CD4-positive, alpha-beta T cell treated with Interleukin-4 for 4 hours (primary cell): Measurements from ENCODE around the gene TMIE.
"Not testable (repeated sequence)": the region's sequence is repeated elsewhere in the genome, so short reads cannot be mapped to it uniquely, and the experiment has no call there.

Source experiments
- DNase-seq: peaks from one replicate; pipeline ENCODE4 v3.0.0-alpha.2; 2020

Gene TMIE

DNA sequence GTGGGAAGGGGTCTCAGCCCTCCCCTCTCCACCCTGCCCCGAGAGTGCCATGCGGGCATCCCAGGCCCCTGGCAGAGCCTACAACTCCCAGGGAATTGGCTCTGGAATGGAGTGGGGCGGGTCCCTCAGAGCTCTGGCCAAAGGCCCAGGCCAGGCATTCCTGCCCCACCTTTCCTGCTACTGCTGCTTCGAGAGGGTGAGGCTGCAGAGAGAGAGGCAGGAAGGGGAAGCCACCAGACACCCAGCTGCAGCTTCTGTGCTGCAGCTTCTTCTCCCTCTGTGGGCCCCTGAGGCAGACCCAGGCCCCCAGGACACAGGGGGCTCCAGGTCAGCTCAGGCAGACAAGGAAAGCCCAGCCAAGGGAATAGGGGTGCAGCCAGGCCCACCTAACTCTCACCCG lies 10.4 kb upstream of the TMIE start:
- no peak for DNase-seq

DNA sequence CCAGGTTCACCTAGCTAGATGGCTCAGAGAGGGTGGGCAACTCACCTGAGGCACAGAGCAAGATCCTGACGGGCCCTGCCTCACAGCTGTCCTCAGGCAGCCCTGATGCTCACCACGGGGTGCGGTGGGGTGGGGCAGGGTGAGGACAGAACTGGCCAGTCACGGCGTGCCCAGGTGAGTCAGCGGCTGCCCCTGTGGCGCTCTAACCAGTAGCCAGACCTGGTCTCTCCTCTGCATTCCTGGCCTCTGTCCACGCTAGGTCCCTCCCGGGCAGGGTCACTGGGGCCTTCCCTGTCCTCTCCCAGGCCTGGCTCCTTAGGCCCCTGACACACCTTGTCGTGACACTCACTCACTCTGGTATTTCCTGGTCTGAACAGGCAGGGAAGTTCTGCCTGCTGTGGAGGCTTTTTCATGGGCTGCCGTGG lies 8.6 kb upstream of the TMIE start:
- DNase-seq, result no peak

DNA sequence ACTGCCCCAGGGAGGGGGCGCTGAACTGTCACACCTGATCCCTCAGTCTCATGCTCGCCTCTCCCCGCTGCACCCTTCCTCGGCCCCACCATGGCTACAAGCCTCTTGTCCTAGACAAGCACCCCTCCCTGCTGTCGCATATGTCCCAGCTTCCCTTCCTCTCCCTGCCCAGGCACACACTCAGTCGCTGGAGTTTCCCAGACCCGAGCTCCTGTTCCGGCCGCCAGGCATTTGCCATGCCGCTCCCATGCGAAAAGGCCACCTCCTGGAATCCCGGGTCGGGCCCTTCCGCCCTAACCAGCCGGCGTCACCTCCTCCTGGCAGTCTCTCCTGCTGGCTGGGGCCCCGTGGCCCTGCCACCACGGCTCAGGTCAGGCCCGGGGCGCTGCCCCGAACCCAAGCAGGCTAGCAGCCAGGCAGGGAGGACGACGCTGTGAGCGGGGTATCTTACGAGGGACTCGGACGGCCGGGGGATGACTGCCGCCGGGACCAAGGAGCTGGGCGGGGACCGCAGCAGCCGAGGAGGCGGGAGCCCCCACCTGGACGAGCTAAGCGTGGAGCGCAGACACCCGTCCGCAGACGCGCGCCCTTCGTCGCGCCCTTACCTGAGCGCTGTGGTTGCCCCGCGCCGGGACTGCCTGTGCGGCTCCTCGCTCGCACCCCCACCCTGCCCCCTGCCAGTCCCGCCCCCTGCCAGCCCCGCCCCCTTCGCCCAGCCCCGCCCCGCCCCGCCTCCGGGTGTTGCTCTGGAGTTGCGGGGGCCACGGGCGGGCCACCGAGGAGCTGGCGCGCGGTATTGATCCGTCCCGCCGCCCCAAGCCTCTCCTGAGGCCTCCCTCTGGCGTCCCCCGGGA lies 7.9 kb upstream of the TMIE start, which contains the start of gene ALS2CL:
Gene ALS2CL, minus strand, starts transcription at position 642 of the 854 bp plus-strand sequence. CDS start 4,239 bp downstream, outside the sequence.
- peak; percentile 63 for DNase-seq

DNA sequence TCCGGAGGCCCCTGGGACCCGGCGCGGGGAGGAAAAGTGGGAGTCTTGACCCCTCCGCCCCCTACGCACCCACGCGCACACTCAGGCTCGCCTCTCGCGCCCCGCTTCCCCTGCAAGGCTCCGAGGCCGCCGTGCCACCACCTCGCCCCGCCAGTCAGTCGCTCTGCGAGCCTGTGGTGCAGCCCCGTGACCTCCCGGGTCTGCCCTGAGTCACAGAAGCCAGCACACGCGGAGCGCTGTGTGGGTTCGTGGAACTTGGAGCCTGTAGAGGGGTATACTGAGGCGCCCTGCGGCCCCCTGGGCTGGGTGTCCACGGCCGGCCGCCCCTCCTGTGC lies 7.3 kb upstream of the TMIE start:
- peak; percentile 40 for DNase-seq

DNA sequence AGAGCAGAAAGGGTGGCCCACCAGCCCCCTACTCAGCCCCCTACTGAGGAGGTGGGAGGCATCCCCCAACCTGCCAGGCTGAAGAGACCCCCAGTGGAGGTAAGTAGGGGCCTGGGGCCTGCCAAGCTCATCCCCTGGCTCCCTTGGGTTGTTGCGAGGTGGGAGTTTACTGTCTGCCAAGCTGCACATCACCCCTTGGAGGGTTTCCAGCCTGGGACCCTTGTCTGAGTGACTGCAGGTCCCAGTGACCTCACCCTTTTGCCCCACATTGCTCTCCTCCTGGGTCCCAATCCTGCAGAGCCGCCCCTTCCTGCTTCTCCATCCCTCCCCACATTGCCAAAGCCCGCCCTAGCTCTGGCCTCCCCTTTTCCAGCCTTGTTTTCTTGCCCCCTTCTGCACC lies 6.7 kb upstream of the TMIE start:
- no peak for DNase-seq

DNA sequence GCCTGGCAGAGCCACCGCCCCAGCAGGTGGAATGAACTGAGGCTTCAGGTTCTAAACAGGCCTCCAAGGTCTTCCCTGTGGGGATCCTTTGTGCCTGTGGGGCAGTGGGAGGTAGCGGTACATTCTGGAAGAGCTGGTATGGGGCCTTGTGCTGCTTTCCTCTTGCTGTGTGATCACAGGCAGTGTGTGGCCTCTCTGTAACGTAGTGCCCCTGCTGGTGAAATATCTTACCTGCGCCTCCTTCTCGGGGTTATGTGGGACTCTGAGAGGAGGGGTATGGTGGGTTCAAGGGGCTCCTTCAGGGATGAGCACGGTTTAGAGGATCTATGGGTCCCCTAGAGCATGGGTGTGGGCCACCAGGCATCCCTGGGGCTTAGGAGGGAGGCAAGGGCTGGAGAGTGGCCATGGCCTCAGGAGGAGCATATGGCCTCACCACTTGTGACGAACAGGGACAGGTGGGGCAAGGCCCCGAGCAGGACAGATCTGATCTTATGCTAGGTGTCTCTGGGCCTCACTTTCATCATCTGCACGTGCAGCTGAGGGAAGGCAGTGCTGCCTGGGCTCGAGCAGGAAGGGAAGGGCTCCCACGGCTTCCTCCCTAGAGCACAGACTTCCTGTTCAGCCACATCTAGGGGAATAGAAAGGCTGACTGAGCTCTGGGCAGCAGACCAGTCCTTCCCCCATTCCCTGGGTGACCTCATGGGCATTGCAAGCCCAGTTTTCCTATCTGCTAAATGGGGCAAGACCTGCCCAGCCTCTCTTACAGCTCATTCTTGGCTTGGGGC lies 5.8 kb upstream of the TMIE start:
- peak; percentile 40 for DNase-seq

DNA sequence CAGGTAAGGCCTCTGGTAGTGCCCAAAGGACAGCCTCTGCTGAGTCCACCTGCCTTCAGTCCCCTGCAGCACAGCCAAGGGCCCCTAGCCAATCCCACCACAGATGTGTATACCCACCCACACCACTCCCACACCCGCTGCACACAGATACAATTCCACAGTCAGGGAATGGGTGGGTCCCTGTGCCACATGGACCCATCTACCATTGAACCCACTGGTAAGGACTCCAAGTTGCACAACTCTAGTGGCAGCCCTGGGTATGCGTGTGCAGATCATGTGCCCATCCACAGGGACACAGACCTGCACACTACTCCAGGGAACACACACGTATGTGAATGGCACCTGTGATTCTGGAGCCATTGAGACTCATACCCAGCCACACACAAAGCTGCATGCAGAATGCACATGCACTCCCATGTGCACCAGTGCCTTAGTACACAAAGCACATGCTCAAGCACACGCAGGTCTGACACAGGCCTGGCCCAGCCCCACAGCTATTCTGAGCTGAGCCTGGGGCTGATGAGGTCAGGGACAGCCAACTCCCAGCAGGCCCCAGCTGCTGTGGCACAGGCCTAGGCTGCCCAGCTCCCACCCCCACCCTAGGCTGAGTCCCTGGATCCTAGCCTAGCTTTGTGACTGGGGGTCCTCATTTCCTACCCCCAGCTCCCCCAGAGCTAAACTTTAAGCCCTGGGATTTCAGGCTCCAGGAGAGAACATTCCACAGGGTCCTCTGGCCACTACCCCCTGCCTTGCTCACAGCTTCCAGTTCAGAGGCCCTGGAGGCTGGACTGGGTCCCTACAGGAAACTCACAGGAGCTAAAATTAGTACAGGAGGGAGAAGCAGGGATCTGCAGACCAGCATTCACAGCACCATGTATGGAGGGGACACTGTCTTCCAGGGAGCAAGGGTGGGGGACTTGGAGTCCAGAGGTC lies 5.0 kb upstream of the TMIE start:
- DNase-seq, result no peak

DNA sequence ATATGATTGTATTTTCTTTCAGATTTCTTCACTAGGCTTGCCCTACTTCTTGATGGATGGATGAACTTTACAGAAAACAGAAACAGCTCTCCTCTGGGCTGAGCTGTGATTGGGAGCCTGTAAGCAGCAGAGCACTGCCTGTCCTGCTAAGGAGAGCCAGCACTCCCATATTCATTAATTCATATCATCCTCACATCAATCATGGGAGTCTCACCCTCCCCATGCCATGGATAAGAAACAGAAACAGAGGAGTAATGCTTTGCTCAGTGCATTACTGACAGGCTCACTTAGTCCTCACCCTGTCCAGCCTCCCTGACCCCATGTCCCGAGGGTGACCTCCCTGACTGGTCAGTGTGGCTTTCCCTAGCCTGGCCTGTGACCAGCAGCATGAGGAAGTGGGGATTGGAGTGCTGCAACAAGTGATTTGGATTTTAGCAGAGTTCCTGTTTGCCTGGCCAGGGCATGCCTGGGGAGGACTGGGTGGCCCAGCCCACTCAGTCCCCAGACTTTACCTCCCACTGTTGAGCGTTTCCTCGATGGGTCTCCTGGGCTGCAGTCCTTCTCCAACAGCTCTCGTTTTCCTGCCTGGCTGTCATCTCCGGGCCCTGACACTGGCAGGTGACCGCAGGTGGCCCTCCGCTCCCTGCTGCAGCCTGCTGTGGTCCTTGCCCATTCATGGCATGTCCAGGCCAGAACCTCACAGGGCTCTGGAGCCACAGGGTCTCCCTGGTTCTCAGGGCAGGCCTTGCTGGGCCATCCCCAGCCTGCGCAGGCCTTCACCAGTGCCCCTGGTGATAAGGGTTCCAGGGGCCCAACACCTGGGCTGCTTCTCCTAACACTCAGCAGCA lies 1.3 kb upstream of the TMIE start:
- DNase-seq, result no peak

DNA sequence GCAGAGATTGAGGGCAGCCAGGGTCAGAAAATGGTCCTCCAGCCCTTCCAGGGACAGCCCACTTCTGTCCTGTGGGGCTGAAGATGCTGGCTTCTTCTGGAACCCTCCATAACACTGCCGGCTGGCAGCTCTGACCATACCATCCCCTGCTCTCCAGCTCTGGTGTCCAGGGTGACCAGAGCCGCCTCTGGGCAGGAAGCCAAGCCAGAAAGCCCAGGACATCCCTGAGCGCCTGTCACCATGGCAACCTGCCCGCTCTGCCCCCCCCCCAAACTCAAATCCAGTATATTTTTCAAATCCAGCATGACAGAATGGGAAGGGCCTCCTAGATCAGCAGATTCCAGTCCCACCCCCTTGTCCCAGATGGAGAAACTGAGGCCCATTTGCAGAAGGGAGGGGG lies 420 bp upstream of the TMIE start:
- no peak for DNase-seq

DNA sequence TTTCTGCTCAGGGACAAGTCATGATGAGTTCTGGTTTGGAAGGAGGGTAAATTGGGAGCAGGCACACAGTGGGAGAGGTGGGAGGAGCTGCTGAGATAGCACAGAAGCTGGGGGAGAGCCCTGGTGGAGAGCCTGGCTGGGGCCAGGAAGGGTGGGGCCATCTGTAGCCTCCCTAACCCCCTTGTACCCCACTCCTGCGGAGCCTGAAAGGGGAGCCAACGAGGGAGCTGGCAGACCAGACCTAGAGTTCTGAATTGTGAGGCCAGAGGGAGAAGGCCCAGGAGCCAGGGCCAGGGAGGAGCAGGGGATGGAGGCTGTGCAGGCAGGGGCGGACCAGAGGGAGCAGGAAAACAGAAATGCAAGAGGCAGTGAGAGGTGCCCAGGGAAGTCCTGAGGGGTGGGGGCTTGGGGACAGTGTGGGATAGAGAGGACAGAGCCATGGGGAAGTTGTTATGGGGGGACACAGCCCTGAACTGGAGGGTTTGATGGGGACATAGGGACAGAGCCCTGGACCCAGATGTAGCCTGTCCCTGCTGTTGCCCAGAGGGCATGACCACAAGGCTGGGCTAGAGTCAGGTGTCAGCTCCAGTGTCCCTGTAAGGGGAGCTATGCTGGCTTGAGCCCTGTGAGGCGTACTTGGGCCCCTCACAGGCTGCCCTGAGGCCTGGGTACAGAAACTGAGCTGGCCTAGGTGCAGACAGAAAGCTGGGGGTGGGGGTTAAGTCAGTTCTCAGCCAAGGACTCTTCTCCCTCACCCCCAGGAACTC lies 1.2 kb downstream of the TMIE start:
- no peak for DNase-seq

DNA sequence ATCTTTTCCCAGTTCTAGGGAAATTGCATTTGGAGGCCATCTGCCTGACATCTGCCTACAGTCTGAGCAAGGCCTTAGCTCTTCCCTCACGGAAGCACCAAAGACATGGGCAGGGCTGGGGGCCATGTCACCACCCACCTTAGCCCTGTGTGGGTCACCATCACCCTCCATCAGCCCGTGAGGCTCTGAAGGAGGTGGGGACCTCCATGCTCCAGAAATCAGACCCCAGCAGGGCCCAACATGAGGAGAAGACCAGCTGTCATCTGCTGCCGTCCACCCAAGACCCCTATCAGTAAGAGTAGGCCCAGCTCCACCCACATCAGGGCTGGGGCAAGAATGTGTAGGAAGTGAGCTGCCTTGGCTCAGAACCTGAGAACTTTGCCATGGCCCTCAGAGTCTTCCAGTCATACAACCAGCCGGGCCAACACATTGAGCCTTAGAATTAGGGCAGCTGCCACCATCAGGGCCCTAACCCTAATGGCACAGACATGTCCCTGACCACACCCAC lies 1.9 kb downstream of the TMIE start:
- DNase-seq, result no peak

DNA sequence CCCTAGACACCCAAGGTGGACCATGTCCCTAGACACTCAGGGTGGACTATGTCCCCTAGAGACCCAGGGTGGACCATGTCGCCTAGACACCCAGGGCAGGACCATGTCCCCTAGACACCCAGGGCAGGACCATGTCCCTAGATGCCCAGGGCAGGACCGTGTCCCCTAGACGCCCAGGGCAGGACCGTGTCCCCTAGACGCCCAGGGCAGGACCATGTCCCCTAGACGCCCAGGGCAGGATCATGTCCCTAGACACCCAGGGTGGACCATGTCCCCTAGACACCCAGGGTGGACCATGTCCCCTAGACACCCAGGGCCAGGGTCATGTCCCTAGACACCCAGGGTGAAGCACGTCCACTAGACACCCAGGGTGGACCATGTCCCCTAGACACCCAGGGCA lies 3.2 kb downstream of the TMIE start:
- DNase-seq, result not testable (repeated sequence)

DNA sequence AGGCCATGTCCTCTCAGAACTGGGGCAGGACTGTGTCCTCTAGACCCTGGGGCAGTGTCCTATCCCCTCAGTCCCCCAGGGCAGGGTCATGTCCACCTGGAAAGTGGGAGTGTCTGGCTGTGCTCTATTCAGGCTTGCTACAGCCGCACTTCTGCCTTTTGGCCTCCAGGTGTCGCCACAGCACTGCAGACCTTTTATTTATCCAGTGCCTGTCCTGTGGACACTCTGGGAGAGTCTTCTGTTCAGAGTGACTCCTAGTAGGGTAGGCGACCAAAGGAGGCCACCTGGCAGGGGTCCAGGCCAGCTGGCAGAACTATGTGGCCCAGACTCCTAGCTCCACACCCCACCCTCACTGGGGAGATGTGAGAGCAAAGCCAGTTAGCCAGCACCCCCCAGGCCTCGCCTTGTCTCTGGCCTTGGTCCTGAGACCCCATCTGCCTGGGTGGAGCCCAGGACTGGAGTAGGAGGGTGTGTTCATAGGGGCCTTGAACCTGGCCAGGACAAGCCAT lies 3.9 kb downstream of the TMIE start:
- DNase-seq, result peak; percentile 60

DNA sequence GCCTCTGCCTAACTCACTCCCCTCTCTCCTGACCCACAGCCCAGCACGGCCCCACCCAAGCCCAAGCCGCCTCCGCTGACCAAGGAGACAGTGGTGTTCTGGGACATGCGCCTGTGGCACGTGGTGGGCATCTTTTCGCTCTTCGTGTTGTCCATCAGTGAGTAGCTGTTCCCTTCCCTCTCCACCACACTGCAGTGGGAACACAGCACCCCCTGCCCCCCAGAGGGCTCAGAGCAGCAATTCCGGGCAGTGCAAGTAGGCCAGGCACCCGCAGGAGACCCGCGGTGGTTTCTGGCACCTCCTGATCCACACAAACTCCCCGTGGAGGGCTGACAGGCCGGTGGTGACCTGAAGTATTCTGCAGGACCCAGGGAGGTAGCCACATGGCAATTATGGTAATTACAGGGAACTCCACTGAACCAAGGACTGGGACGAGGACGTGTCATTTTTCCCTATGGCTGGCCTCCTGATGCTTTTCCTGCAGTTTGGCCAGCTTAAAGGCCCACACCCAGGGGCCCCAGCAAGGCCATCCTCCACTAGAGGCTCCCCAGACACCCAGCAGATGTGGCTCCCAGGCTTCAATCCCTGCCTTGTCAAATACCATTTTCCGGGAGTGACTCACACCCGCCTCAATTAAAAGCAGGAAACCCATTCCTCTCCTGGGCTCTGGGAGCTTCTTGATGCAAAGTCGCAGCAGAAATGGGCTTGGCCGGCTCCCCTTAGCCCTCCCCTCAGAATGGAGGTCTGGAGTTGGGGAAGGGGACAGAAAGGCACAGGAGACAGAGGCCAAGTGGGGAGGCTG lies 4.8 kb downstream of the TMIE start:
- DNase-seq, result no peak

DNA sequence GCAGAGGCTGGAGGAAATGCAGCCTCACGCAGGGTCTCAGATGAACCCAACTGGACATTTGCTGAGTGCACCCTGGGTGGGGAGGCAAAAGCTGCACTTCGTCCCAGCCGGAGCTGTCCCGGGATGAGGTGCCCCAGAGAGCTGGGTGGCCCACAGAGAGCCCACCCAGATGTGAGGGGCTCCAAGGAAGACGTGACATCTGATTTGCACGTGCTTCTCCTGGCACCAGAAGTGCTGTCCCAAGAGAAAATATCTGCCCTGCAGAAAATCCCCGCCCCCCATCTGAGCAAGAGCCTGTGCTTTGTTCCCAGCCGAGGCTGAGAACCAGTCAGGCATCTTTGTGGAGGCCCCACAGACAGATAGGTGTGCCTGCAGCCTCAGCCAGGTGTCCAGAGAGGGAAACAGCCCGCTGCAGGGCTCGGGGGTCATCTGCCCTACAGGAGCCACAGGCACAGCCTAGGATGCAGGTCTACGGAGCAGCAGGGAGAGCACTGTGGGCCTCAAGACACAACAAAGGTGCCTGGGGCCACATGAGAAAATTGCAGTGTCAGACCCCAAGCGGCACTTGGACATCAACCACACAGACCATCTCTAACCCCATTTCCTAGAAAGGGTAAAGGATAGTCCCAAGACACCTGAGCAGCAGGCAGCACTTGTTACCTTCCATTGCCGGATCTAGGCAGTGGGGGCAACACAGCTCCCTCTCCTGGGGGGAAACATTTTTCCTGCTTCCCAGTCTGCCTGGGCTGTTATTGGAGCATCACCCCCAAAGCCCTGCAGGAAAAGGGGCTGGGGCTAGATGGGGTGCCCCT lies 5.8 kb downstream of the TMIE start:
- DNase-seq, result no peak

DNA sequence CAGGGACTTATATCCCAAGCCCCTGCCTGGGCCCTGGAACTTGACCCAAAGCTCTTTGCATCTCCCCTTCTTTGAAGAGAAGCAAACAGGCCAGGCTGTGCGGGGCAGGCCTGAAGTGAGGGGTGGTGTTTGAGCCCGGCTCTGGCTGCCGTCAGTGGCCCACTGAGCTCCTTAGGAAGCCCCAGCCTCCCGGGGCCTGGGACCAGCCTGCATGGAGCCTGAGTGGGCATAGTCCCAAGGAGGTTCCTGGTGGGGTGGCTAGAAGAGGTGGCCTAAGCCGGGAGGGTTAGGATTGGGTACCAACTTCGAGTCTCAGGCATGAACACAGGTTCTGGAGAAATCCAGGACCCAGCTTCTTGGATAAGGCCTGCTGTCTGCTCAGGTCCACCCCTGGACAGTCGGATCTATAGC lies 6.4 kb downstream of the TMIE start:
- no peak for DNase-seq

DNA sequence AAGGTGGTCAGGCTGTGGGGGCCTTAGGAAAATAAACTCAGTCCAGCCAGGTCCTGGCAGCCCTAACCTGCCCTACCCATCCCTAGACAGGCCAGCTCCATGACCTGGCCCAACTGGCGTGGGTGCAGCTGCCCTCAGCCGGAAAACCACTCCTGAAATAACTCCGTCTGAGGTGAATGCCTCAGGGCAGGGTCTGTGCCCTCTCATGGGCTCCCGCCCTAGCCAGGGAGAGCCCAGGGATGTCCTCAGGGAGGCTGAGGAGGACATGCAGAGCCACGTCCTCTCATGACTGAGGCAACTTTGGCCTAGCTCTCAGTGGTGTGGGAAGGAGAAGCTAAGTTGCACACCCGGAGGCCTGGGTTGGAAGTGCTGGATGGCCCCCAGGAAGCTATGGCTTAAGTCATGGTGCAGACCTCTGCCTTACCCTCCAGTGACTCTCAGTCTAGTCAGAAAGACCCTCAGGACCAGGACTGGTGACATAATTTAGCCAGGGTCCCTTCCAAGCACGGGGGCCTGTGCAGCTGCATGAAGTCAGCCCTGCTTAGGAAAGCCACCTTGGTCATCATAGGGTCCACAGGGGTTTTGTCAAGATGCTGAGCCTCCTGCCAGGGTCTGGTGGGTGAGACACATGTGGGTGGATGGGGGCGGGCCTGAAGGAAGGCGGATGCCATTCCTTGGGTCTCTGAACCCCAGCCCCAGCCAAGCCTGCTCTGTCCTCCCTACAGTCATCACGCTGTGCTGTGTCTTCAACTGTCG lies 7.4 kb downstream of the TMIE start:
- DNase-seq, result no peak

DNA sequence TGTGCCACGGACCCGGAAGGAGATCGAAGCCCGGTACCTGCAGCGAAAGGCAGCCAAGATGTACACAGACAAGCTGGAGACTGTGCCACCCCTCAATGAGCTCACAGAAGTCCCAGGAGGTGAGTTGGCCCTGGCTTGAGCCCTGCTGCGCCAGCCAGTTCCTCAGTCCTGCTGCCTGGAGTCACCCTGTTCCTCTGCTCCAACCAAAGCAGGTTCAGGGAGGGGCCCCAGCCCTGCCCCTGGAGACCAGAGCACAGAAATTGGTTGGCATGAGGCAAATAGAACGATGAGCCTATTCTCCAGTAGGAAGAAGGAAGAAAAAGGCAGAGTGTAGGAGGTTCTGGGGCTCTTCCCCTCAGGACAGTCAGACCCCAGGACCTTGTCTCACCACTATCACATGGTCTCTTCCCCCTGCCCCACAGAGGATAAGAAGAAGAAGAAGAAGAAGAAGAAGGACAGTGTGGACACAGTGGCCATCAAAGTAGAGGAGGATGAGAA lies 8.0 kb downstream of the TMIE start:
- DNase-seq, result no peak
